ENCODE measurements around the gene FBXO47. TPM values are rescaled to one million over a fixed set of nuclear protein-coding genes. Genes with fewer than 3 reads are reported as not detected.

Gene FBXO47
- total RNA-seq, 1 experiment from 2014 or later, result not detected

- CTCF ChIA-PET, result no interaction called here
- no peak overlapping the region for H3K4me3 ChIP-seq (ENCODE audit: low read depth, low read length, poor library complexity, severe bottlenecking)
- no peak overlapping the region for H3K27ac ChIP-seq (ENCODE audit: low read depth, low read length, poor library complexity, severe bottlenecking)
- TF ChIP-seq EZH2 (IDR thresholded peaks at IDR 0.05; ENCODE audit: borderline replicate concordance, low read depth, low read length, poor library complexity, severe bottlenecking), result no peak
- no peak for TF ChIP-seq CTCF (conservative IDR thresholded peaks at IDR 0.05; ENCODE audit: low read depth, low read length)
- POLR2A ChIA-PET (ENCODE audit: low non-redundant PET), result no interaction called here
- BruUV-seq (replicated peaks), result no TSS peak
- intact Hi-C loops (cut with micrococcal nuclease; ENCODE audit: unreplicated experiment), result no loop called here
- no peaks in the 10 kb centered on the region for H3K27me3 ChIP-seq (replicated peaks; ENCODE audit: insufficient read depth, low read depth, low read length, poor library complexity)
- no peak for DNase-seq (ENCODE audit: low spot score)
- no peaks in the 10 kb centered on the region for H3K9me3 ChIP-seq (ENCODE audit: low read depth, low read length, poor library complexity, severe bottlenecking)
- H3K36me3 ChIP-seq (ENCODE audit: insufficient read depth, low read length, poor library complexity, severe bottlenecking), result no peaks in the 10 kb centered on the region
- no peaks in the 10 kb centered on the region for H3K4me1 ChIP-seq (ENCODE audit: insufficient read depth, low read length, poor library complexity, severe bottlenecking)
Measured at GRCh38 chr17:38898291-38898679, 68.9 kb downstream of the FBXO47 start.

- BruUV-seq (replicated peaks), result no TSS peak
- Histone ChIP-seq H3K27ac (ENCODE audit: low read depth, low read length, poor library complexity, severe bottlenecking) (no peak overlapping the region), H3K4me3 (ENCODE audit: low read depth, low read length, poor library complexity, severe bottlenecking) (no peak overlapping the region), H3K4me1 (ENCODE audit: insufficient read depth, low read length, poor library complexity, severe bottlenecking) (no peaks in the 10 kb centered on the region), H3K27me3 (replicated peaks; ENCODE audit: insufficient read depth, low read depth, low read length, poor library complexity) (no peaks in the 10 kb centered on the region), H3K36me3 (ENCODE audit: insufficient read depth, low read length, poor library complexity, severe bottlenecking) (no peaks in the 10 kb centered on the region), H3K9me3 (ENCODE audit: low read depth, low read length, poor library complexity, severe bottlenecking) (no peaks in the 10 kb centered on the region)
- TF ChIP-seq CTCF (conservative IDR thresholded peaks at IDR 0.05; ENCODE audit: low read depth, low read length) (no peak), EZH2 (IDR thresholded peaks at IDR 0.05; ENCODE audit: borderline replicate concordance, low read depth, low read length, poor library complexity, severe bottlenecking) (no peak)
- intact Hi-C loops (cut with micrococcal nuclease; ENCODE audit: unreplicated experiment), result no loop called here
- no peak for DNase-seq (ENCODE audit: low spot score)
- POLR2A ChIA-PET (ENCODE audit: low non-redundant PET), result no interaction called here
- CTCF ChIA-PET, result no interaction called here
Measured at GRCh38 chr17:38897671-38898290, 69.4 kb downstream of the FBXO47 start.

GRCh38 chr17:38897176-38897575 is 70.0 kb downstream of the FBXO47 start:
- POLR2A ChIA-PET (ENCODE audit: low non-redundant PET), result no interaction called here

More at GRCh38 chr17:38897176-38897575, 70.0 kb downstream of the FBXO47 start:
- DNase-seq (ENCODE audit: low spot score), result no peak
- no peaks in the 10 kb centered on the region for H3K36me3 ChIP-seq (ENCODE audit: insufficient read depth, low read length, poor library complexity, severe bottlenecking)
- H3K4me1 ChIP-seq (ENCODE audit: insufficient read depth, low read length, poor library complexity, severe bottlenecking), result no peaks in the 10 kb centered on the region
- intact Hi-C loops (cut with micrococcal nuclease; ENCODE audit: unreplicated experiment), result no loop called here
- CTCF ChIA-PET, result no interaction called here
- H3K4me3 ChIP-seq (ENCODE audit: low read depth, low read length, poor library complexity, severe bottlenecking), result no peak overlapping the region
- TF ChIP-seq CTCF (conservative IDR thresholded peaks at IDR 0.05; ENCODE audit: low read depth, low read length), result no peak
- no peak for TF ChIP-seq EZH2 (IDR thresholded peaks at IDR 0.05; ENCODE audit: borderline replicate concordance, low read depth, low read length, poor library complexity, severe bottlenecking)
- no peaks in the 10 kb centered on the region for H3K9me3 ChIP-seq (ENCODE audit: low read depth, low read length, poor library complexity, severe bottlenecking)
- H3K27ac ChIP-seq (ENCODE audit: low read depth, low read length, poor library complexity, severe bottlenecking), result no peak overlapping the region
- BruUV-seq (replicated peaks), result no TSS peak
- no peaks in the 10 kb centered on the region for H3K27me3 ChIP-seq (replicated peaks; ENCODE audit: insufficient read depth, low read depth, low read length, poor library complexity)

Data from A673 (cell line).